Breast epithelium (tissue), 4 donors: ENCODE measurements around the gene EN1. TPM values are rescaled to one million over a fixed set of nuclear protein-coding genes. Genes with fewer than 3 reads are reported as not detected.
A peak's percentile ranks its signal among the peaks of the same experiment; 100 is the strongest.

Experiments used
- DNase-seq, 2 donors: peaks; one replicate each; pipeline ENCODE4 v3.0.0-alpha.2; 2019; ENCODE audit warnings: low spot score in 2 of 2
- H3K27ac ChIP-seq, 2 donors: fragments of 200-600 bp; sonication (generic) in 1 of 2; one replicate each; pipeline ENCODE4 v1.5.1; 2016 to 2019; ENCODE audit warnings: mild to moderate bottlenecking in 1 of 2
- H3K27me3 ChIP-seq, 2 donors: fragments of 200-600 bp; sonication (generic) in 1 of 2; one replicate each; pipeline versions ENCODE4 v1.5.1 to v1.6.0; 2017 to 2019; ENCODE audit warnings: control low read depth in 1 of 2, mild to moderate bottlenecking in 1 of 2
- H3K36me3 ChIP-seq: fragments of 200-600 bp; one replicate; pipeline ENCODE4 v1.5.1; 2019
- H3K4me1 ChIP-seq, 2 donors: fragments of 200-600 bp; sonication (generic); one replicate each; pipeline ENCODE4 v1.5.1; 2016 to 2019; ENCODE audit warnings: control low read depth in 1 of 2
- H3K4me3 ChIP-seq, 3 donors: fragments of 200-600 bp; sonication (generic); 1 replicate in 2 of 3; 2 replicates in 1 of 3; pipeline ENCODE4 v1.5.1; 2016 to 2019; ENCODE audit warnings: mild to moderate bottlenecking in 3 of 3, moderate library complexity in 2 of 3
- H3K9me3 ChIP-seq, 2 donors: fragments of 200-600 bp; sonication (generic) in 1 of 2; one replicate each; pipeline ENCODE4 v1.5.1; 2016 to 2019; ENCODE audit warnings: control low read depth in 1 of 2
- POLR2A ChIP-seq: fragments of 450-650 bp; IDR thresholded peaks from one replicate; pipeline ENCODE4 v1.6.1; 2016; ENCODE audit warnings: antibody characterized with exemption, mild to moderate bottlenecking, moderate library complexity
- POLR2AphosphoS5 ChIP-seq, 3 donors: sonication (generic); formaldehyde crosslinking; IDR thresholded peaks; one replicate each; pipeline ENCODE4 v1.6.1; 2017; ENCODE audit warnings: antibody characterized with exemption in 3 of 3
- intact Hi-C: fragments of 100-400 bp; cut with DNase I; formaldehyde crosslinking; loops from one replicate; pipeline ENCODE4 v1.15.1; 2023; ENCODE audit warnings: low total_unique reads
- total RNA-seq, 3 donors: library from RNA; depleted of rRNA; stranded (reverse); fragments of >200 nt; gene quantifications; one replicate each; pipeline ENCODE4 v1.1.0, GENCODE V29; 2016
- TF ChIP-seq, protein P1 (sequence below), 3 donors: fragments of 450-650 bp; IDR thresholded peaks; one replicate each; pipeline ENCODE4 v1.5.1; 2016 to 2017; ENCODE audit warnings: antibody characterized with exemption in 3 of 3, mild to moderate bottlenecking in 3 of 3, moderate library complexity in 3 of 3

Gene EN1
- total RNA-seq, 3 donors from 2014 or later = 0.29 to 6.4 (median 1.6) TPM

GRCh38 chr2:118865106-118865505 lies 17.7 kb upstream of the EN1 start:
- intact Hi-C loops = loop anchor here (10.0 kb wide), 2 partner anchors 640 to 820 kb away; no protein-coding TSS in a partner anchor
- no peaks in the 10 kb centered on the region for H3K4me1 ChIP-seq
- H3K9me3 ChIP-seq = no peaks in the 10 kb centered on the region
- peaks cover 0 to 15% of the 10 kb centered on the region in 2 donors for H3K27me3 ChIP-seq
- no peaks in the 10 kb centered on the region for H3K36me3 ChIP-seq
- no peak overlapping the region for H3K4me3 ChIP-seq
- TF ChIP-seq POLR2A (no peak), POLR2AphosphoS5 (IDR thresholded peaks at IDR 0.05) (no peak)
- TF ChIP-seq, protein P1, sequence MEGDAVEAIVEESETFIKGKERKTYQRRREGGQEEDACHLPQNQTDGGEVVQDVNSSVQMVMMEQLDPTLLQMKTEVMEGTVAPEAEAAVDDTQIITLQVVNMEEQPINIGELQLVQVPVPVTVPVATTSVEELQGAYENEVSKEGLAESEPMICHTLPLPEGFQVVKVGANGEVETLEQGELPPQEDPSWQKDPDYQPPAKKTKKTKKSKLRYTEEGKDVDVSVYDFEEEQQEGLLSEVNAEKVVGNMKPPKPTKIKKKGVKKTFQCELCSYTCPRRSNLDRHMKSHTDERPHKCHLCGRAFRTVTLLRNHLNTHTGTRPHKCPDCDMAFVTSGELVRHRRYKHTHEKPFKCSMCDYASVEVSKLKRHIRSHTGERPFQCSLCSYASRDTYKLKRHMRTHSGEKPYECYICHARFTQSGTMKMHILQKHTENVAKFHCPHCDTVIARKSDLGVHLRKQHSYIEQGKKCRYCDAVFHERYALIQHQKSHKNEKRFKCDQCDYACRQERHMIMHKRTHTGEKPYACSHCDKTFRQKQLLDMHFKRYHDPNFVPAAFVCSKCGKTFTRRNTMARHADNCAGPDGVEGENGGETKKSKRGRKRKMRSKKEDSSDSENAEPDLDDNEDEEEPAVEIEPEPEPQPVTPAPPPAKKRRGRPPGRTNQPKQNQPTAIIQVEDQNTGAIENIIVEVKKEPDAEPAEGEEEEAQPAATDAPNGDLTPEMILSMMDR (IDR thresholded peaks at IDR 0.05) = peak; percentile 14 to 58 (median 26)
- H3K27ac ChIP-seq = no peak overlapping the region
- no peak for DNase-seq

DNA sequence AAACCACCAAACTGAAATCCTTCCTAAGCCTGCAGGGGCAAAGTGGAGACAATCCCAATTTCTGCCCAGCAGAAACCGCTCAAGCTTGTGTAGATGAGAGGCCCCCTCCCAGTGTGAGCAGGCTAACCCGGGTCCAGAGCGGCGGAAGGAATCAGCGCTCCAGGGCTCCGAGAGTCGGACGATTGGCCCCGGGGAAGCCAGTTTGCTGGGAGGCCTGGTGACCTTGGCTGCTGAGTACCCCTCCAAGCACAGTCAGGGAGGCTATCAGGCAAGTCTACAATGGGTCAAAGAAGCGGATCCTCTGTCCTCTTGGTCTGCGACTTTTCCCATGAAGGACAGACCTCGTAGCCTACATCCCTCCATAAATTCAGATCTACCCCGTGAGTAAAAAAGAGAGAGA lies 16.8 kb upstream of the EN1 start:
- Histone ChIP-seq H3K27ac (no peak overlapping the region), H3K4me3 (no peak overlapping the region), H3K9me3 (no peaks in the 10 kb centered on the region), H3K4me1 (no peaks in the 10 kb centered on the region), H3K27me3 (peaks cover 0 to 24% of the 10 kb centered on the region in 2 donors), H3K36me3 (no peaks in the 10 kb centered on the region)
- TF ChIP-seq POLR2AphosphoS5 (IDR thresholded peaks at IDR 0.05) (no peak), POLR2A (no peak)
- TF ChIP-seq, protein P1 (IDR thresholded peaks at IDR 0.05) = no peak
- intact Hi-C loops = loop anchor here (10.0 kb wide), 2 partner anchors 639 to 819 kb away; no protein-coding TSS in a partner anchor
- DNase-seq = no peak

DNA sequence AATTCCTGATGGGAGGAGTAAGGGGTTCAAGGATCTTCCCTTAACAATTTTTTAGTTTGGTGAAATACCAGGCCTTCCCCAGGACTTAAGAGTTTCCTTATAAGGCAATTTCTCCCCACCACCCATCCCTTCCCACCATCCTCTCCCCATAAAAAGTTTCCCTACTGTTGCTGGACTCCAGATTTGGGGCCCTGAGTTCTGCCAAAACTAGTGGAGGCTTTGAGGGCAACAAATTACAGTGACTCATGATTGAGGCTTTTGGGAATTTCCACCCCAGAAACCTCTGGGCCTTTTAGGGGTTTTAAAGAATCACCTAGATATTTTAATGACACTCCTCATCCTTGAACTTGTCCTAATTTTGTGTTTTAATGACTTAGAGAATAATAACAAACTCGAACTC lies 14.3 kb upstream of the EN1 start:
- Histone ChIP-seq H3K36me3 (no peaks in the 10 kb centered on the region), H3K4me3 (no peak overlapping the region), H3K9me3 (no peaks in the 10 kb centered on the region), H3K27ac (no peak overlapping the region), H3K4me1 (no peaks in the 10 kb centered on the region), H3K27me3 (peaks cover 16 to 49% of the 10 kb centered on the region in 2 donors)
- no peak for TF ChIP-seq POLR2A
- no peak for TF ChIP-seq POLR2AphosphoS5 (IDR thresholded peaks at IDR 0.05)
- TF ChIP-seq, protein P1 (IDR thresholded peaks at IDR 0.05) = no peak
- no peak for DNase-seq
- intact Hi-C loops = loop anchor here (10.0 kb wide), 2 partner anchors 637 to 817 kb away; no protein-coding TSS in a partner anchor

DNA sequence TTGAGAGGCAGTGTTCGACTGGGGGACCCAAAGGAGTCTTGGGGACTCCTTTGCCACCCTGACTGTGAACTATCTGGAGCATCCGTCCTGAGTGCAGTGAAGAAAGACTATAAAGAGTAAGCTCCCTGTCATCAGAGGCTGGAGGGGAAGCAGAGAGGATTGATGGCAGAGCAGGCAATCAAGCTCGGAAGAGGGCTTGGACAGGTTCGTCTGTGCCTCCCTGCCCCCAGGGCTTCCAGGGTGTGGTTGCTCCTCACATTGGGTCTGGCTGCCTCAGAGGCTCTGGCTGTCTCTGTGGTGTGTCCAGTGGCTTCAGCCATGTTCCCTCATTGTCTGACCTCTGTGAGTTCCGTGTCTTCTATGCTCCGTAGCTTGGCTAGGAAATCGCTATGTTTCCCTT lies 13.8 kb upstream of the EN1 start:
- Histone ChIP-seq H3K9me3 (no peaks in the 10 kb centered on the region), H3K27ac (no peak overlapping the region), H3K4me3 (no peak overlapping the region), H3K36me3 (no peaks in the 10 kb centered on the region), H3K27me3 (peaks cover 16 to 54% of the 10 kb centered on the region in 2 donors), H3K4me1 (no peaks in the 10 kb centered on the region)
- DNase-seq = no peak
- intact Hi-C loops = loop anchor here (10.0 kb wide), 2 partner anchors 636 to 816 kb away; no protein-coding TSS in a partner anchor
- TF ChIP-seq, protein P1 (IDR thresholded peaks at IDR 0.05) = no peak
- no peak for TF ChIP-seq POLR2A
- TF ChIP-seq POLR2AphosphoS5 (IDR thresholded peaks at IDR 0.05) = no peak

- H3K9me3 ChIP-seq = no peaks in the 10 kb centered on the region
- no peaks in the 10 kb centered on the region for H3K36me3 ChIP-seq
- no peak overlapping the region for H3K4me3 ChIP-seq
- H3K4me1 ChIP-seq = peaks cover 0 to 5% of the 10 kb centered on the region in 2 donors
- no peak overlapping the region for H3K27ac ChIP-seq
- intact Hi-C loops = loop anchor here (10.0 kb wide), 2 partner anchors 636 to 816 kb away; no protein-coding TSS in a partner anchor
- TF ChIP-seq, protein P1 (IDR thresholded peaks at IDR 0.05) = no peak
- TF ChIP-seq POLR2AphosphoS5 (IDR thresholded peaks at IDR 0.05) = no peak
- TF ChIP-seq POLR2A = no peak
- H3K27me3 ChIP-seq = peaks cover 16 to 61% of the 10 kb centered on the region in 2 donors
- DNase-seq = no peak
Measured at GRCh38 chr2:118860506-118860905, 13.1 kb upstream of the EN1 start.
